ENCODE data around the gene STRA6.

GRCh38 chr15:74212494-74212893 lies 9.9 kb upstream of the STRA6 start:
- TF ChIP-seq MAX (IDR thresholded peaks at IDR 0.05) (no peak), ZBTB33 (IDR thresholded peaks at IDR 0.05; ENCODE audit: extremely low read depth, insufficient replicate concordance, low read length) (no peak), CTCF (IDR thresholded peaks at IDR 0.05 in 2 of 3, conservative IDR thresholded peaks at IDR 0.05 in 1 of 3; ENCODE audit: borderline replicate concordance in 1 of 3, insufficient read depth in 1 of 3, low read depth in 2 of 3, low read length in 2 of 3) (no peak), REST (IDR thresholded peaks at IDR 0.05; ENCODE audit: low read depth) (no peak), POLR2AphosphoS5 (IDR thresholded peaks at IDR 0.05; ENCODE audit: low read depth, low read length) (no peak)

All from HCT116 (cell line).